ENCODE measurements around the gene OSCP1.

GRCh38 chr1:36464605-36465393 lies 14.5 kb upstream of the OSCP1 start:
- TF ChIP-seq POLR2A (IDR thresholded peaks at IDR 0.05; ENCODE audit: extremely low read depth, insufficient read length) (no peak), CTCF (IDR thresholded peaks at IDR 0.05; ENCODE audit: low read depth, low read length) (no peak), MAX (IDR thresholded peaks at IDR 0.05; ENCODE audit: low read depth, low read length) (no peak), MYC (IDR thresholded peaks at IDR 0.05; ENCODE audit: low read depth, low read length) (no peak)
